GM19438 (cell line): ENCODE measurements around the gene ZNF276.
"Not testable (repeated sequence)": the region's sequence is repeated elsewhere in the genome, so short reads cannot be mapped to it uniquely, and the experiment has no call there.

Source experiments
- ATAC-seq: cut with Tn5 transposase; IDR thresholded peaks from one replicate; pipeline ENCODE4 v1.9.1; 2021; ENCODE audit warnings: low read depth; ENCODE audit not compliant: unreplicated experiment

Gene ZNF276

GRCh38 chr16:89720813-89721545 is at the start of gene ZNF276, which contains the start of gene VPS9D1:
Gene ZNF276, plus strand, starts transcription at chr16:89721537. Its CDS starts 104 bp downstream, at chr16:89721641.
Gene VPS9D1, minus strand, starts transcription at chr16:89720898. Its CDS starts 37 bp downstream, at chr16:89720861.
- ATAC-seq, result peak; percentile 42

- not testable (repeated sequence) for ATAC-seq
Observed at GRCh38 chr16:89671565-89671964, 49.8 kb upstream of the ZNF276 start.

- no peak for ATAC-seq
Observed at GRCh38 chr16:89672177-89672941, 49.0 kb upstream of the ZNF276 start.

GRCh38 chr16:89678258-89678657 is 43.1 kb upstream of the ZNF276 start:
- no peak for ATAC-seq

- no peak for ATAC-seq
Observed at GRCh38 chr16:89685916-89686315, 35.4 kb upstream of the ZNF276 start.

GRCh38 chr16:89686520-89687091 is 34.7 kb upstream of the ZNF276 start, which contains the start of gene CDK10:
Gene CDK10, plus strand, starts transcription at chr16:89686689. Its CDS starts 22 bp downstream, at chr16:89686711.
- peak; percentile 85 for ATAC-seq

- peak; percentile 24 for ATAC-seq
Observed at GRCh38 chr16:89687092-89687940, 34.0 kb upstream of the ZNF276 start.

- no peak for ATAC-seq
Observed at GRCh38 chr16:89688395-89688794, 32.9 kb upstream of the ZNF276 start.

- ATAC-seq, result no peak
Observed at GRCh38 chr16:89689142-89689541, 32.2 kb upstream of the ZNF276 start.

- not testable (repeated sequence) for ATAC-seq
Observed at GRCh38 chr16:89689621-89690020, 31.7 kb upstream of the ZNF276 start.

GRCh38 chr16:89690392-89690901 is 30.9 kb upstream of the ZNF276 start:
- no peak for ATAC-seq

GRCh38 chr16:89691231-89691985 is 29.9 kb upstream of the ZNF276 start:
- no peak for ATAC-seq

GRCh38 chr16:89691986-89692569 is 29.3 kb upstream of the ZNF276 start:
- ATAC-seq, result no peak

- no peak for ATAC-seq
Observed at GRCh38 chr16:89693289-89693731, 28.0 kb upstream of the ZNF276 start.

GRCh38 chr16:89693931-89694783 is 27.2 kb upstream of the ZNF276 start:
- no peak for ATAC-seq

- not testable (repeated sequence) for ATAC-seq
Observed at GRCh38 chr16:89694784-89695085, 26.6 kb upstream of the ZNF276 start.

GRCh38 chr16:89695086-89695874 is 26.1 kb upstream of the ZNF276 start:
- ATAC-seq, result no peak
